ENCODE data around the gene PHKA2.

Gene PHKA2

DNA sequence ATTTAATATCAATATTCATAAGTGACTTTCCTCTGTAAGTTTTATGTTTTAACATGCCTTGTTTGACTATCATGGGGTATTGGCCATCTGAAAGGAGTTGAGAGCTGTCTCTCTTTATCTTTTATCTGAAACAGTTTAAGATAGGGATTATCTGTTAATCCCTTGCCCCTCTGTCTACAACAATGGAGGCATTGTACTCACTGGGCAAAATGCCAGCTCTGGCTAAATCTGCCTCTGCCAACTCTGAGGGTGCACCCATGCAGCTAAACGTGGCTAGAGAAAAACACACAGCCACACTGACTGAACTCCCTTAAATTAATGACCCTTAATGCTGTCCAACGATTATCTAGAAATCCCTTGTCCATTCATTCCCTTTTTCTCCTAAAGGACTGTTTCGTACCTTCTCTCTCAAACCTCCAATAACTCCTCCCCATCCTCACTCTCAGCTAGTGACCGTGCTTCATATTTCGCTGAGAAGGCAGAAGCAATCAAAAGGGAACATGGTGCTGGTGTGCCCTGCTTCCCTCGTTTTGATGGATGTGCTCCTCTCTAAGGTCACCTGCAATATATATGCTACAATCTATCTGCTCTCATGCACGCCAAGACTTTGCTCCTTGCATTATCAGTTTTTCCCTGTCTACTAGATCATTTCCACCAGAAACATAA is 10.3 kb downstream of the PHKA2 start:
- H3K27ac ChIP-seq: no peak overlapping the region
- TF ChIP-seq, protein P1, sequence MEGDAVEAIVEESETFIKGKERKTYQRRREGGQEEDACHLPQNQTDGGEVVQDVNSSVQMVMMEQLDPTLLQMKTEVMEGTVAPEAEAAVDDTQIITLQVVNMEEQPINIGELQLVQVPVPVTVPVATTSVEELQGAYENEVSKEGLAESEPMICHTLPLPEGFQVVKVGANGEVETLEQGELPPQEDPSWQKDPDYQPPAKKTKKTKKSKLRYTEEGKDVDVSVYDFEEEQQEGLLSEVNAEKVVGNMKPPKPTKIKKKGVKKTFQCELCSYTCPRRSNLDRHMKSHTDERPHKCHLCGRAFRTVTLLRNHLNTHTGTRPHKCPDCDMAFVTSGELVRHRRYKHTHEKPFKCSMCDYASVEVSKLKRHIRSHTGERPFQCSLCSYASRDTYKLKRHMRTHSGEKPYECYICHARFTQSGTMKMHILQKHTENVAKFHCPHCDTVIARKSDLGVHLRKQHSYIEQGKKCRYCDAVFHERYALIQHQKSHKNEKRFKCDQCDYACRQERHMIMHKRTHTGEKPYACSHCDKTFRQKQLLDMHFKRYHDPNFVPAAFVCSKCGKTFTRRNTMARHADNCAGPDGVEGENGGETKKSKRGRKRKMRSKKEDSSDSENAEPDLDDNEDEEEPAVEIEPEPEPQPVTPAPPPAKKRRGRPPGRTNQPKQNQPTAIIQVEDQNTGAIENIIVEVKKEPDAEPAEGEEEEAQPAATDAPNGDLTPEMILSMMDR (IDR thresholded peaks at IDR 0.05): no peak

DNA sequence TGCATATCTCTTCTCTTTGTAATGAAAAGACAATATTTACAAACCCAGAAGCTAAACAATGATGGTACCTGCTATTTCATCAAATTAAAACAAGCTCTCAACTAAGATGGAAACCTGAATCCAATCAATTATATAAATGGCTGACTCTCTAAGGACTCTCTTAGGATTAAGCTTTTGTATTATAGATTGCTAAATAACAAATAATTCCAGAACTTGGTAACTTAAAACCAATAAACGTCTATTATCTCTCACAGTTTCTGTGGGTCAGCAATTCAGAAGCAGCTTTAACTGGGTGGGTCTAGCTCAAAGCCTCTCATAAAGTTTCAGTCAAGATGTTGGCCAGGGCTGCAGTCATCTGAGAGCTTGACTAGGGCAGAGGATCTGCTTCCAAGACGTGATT is 12.4 kb downstream of the PHKA2 start:
- H3K27ac ChIP-seq: no peak overlapping the region
- no peak for TF ChIP-seq ZFX (IDR thresholded peaks at IDR 0.05; ENCODE audit: borderline replicate concordance)
- TF ChIP-seq, protein P1 (IDR thresholded peaks at IDR 0.05): no peak

DNA sequence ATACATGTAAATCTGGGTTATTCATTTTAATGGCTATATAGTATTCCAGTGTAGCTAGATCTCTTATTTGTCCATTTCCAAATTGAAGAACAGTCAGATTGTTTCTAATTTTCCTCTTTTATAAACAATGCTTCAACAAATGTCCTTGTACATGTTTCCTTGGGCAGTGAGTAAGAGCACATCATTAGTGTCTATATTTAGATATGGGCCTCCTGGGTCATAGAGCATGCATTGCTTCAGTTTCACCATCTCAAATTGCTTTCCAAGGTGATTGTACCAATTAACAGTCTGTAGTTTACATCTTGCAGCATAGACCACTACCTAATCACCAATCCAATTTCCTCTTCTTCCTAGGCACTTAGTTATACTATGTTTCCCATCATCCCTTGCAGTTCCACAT is 13.4 kb downstream of the PHKA2 start:
- no peak for TF ChIP-seq ZFX (IDR thresholded peaks at IDR 0.05; ENCODE audit: borderline replicate concordance)
- TF ChIP-seq, protein P1 (IDR thresholded peaks at IDR 0.05): no peak
- H3K27ac ChIP-seq: no peak overlapping the region

DNA sequence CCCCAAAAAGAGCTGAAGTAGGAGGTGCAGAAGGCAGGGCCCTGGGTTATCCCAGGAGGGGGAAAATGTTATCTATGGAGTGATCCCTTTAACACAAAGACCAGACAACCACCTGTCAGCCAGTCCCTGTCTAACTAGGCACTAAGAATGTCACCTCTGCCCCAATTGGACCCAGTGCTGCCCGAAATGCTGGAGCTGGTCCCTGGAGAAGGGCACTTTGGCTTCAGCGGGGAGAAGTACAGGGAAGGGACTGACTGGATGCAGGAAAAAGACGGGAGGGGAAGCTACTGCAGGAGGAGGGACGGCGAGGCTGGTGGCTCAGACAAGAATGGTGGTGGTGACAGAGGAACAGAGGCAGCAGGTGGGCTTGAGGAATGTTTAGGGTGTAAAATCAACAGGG is 17.3 kb downstream of the PHKA2 start:
- no peak overlapping the region for H3K27ac ChIP-seq
- TF ChIP-seq, protein P1 (IDR thresholded peaks at IDR 0.05): no peak
- TF ChIP-seq ZFX (IDR thresholded peaks at IDR 0.05; ENCODE audit: borderline replicate concordance): no peak

DNA sequence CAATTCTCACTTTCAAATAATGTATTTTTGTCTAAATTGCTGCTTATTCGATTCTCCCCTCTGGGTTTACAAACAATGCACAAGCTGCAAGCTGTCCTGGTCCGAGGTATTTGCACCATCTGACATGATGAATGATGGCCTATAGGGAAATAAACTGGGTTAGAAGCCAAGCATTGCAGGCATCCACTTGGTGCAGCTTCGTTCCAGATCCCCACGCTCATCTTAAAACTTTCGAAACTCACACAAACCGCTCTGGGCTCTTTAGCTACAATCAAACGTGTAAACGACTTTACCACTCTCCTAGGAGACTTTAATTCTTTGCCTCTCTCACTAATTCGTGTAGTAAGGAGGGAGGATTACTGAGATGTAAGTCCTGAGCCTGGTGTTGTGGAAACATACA is 19.0 kb downstream of the PHKA2 start:
- H3K27ac ChIP-seq: no peak overlapping the region
- TF ChIP-seq ZFX (IDR thresholded peaks at IDR 0.05; ENCODE audit: borderline replicate concordance): no peak
- TF ChIP-seq, protein P1 (IDR thresholded peaks at IDR 0.05): no peak

DNA sequence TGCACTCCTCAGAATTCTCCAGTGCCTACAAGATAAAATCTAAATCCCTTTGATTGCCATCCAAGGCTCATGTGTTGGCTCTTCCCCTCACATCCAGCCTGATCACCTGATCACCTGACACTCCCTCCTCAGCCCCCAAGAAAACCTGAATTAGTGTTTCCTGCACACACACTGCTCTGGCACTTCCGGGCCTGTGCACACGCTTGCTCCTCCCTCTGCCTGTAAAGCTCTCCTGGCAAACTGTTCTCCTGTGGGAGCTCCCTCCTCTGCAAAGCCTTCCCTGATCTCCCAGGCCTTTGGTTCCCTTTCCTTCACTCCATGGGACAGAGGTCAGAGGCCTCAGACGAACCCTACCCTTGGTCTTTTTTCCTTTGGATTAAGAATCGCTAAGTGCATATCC is 19.9 kb downstream of the PHKA2 start:
- no peak for TF ChIP-seq ZFX (IDR thresholded peaks at IDR 0.05; ENCODE audit: borderline replicate concordance)
- TF ChIP-seq, protein P1 (IDR thresholded peaks at IDR 0.05): no peak
- no peak overlapping the region for H3K27ac ChIP-seq

DNA sequence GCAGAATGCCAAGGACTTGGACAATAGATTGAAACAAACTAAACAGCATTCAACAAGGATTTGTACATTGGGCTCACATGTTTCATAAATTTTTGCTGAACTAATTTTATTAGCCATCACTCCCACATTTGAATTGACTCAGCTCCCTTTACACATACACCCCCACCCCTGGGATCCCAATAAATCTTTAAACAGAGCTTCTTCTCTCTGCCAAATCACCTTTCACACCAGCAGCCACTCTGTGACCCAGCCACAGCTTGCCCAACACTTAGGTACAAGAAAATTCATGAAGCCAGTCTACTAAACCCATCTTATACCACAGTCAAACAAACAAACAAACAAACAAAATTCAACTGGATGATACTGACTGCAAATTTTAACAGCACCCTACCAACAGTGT is 21.6 kb downstream of the PHKA2 start:
- H3K27ac ChIP-seq: no peak overlapping the region
- TF ChIP-seq, protein P1 (IDR thresholded peaks at IDR 0.05): no peak
- TF ChIP-seq ZFX (IDR thresholded peaks at IDR 0.05; ENCODE audit: borderline replicate concordance): no peak
